Peyer's patch (tissue), 4 donors: ENCODE measurements around the gene TFAP2C. TPM values are rescaled to one million over a fixed set of nuclear protein-coding genes. Genes with fewer than 3 reads are reported as not detected.

Experiments
- DNase-seq, 3 donors: peaks; one replicate each; pipeline ENCODE4 v3.0.0-alpha.2; 2017 to 2019
- H3K27ac ChIP-seq, 4 donors: fragments of 200-600 bp; sonication (generic); one replicate each; pipeline ENCODE4 v1.5.1; 2016 to 2019
- H3K27me3 ChIP-seq, 2 donors: fragments of 200-600 bp; sonication (generic); one replicate each; pipeline ENCODE4 v1.5.1; 2019
- H3K36me3 ChIP-seq, 3 donors: fragments of 200-600 bp; sonication (generic); one replicate each; pipeline ENCODE4 v1.5.1; 2016 to 2019
- H3K4me1 ChIP-seq, 4 donors: fragments of 200-600 bp; sonication (generic); one replicate each; pipeline ENCODE4 v1.5.1; 2016 to 2019
- H3K4me3 ChIP-seq, 4 donors: fragments of 200-600 bp; sonication (generic); 1 replicate in 3 of 4; 2 replicates in 1 of 4; pipeline ENCODE4 v1.5.1; 2016 to 2019; ENCODE audit warnings: mild to moderate bottlenecking in 1 of 4
- H3K9me3 ChIP-seq, 4 donors: fragments of 200-600 bp; sonication (generic); one replicate each; pipeline ENCODE4 v1.5.1; 2016 to 2019; ENCODE audit warnings: mild to moderate bottlenecking in 1 of 4
- CTCF ChIP-seq, 6 experiments: fragments of 450-650 bp in 4 of 6; fragments of 200-600 bp in 2 of 6; sonication (generic) in 1 of 6; IDR thresholded peaks; one replicate each; pipeline ENCODE4 v1.5.1; 2017 to 2019; ENCODE audit warnings: antibody characterized with exemption in 6 of 6, mild to moderate bottlenecking in 3 of 6, moderate library complexity in 1 of 6
- POLR2A ChIP-seq, 2 donors: fragments of 450-650 bp; IDR thresholded peaks; one replicate each; pipeline ENCODE4 v1.5.1; 2017; ENCODE audit warnings: antibody characterized with exemption in 2 of 2, mild to moderate bottlenecking in 2 of 2, moderate library complexity in 2 of 2
- total RNA-seq, 4 donors: library from RNA; depleted of rRNA; stranded (reverse); fragments of >200 nt; gene quantifications; one replicate each; pipeline ENCODE4 v1.1.0, GENCODE V29; 2016

Gene TFAP2C
- total RNA-seq, 4 donors from 2014 or later, result not detected

- no peaks in the 10 kb centered on the region for H3K9me3 ChIP-seq
- no peaks in the 10 kb centered on the region for H3K4me1 ChIP-seq
- H3K27ac ChIP-seq, result no peak overlapping the region
- no peaks in the 10 kb centered on the region for H3K27me3 ChIP-seq
- no peak overlapping the region for H3K4me3 ChIP-seq
- DNase-seq, result peak in 1 of 3 donors; percentile 64
- TF ChIP-seq POLR2A (IDR thresholded peaks at IDR 0.05), result no peak
- no peak for TF ChIP-seq CTCF (IDR thresholded peaks at IDR 0.05)
- H3K36me3 ChIP-seq, result no peaks in the 10 kb centered on the region
Measured at GRCh38 chr20:56606174-56606945, 22.7 kb upstream of the TFAP2C start.

- H3K27ac ChIP-seq, result no peak overlapping the region
- no peak for DNase-seq
- H3K4me1 ChIP-seq, result no peaks in the 10 kb centered on the region
- H3K9me3 ChIP-seq, result no peaks in the 10 kb centered on the region
- no peaks in the 10 kb centered on the region for H3K27me3 ChIP-seq
- no peak for TF ChIP-seq CTCF (IDR thresholded peaks at IDR 0.05)
- TF ChIP-seq POLR2A (IDR thresholded peaks at IDR 0.05), result no peak
- no peak overlapping the region for H3K4me3 ChIP-seq
- H3K36me3 ChIP-seq, result no peaks in the 10 kb centered on the region
Measured at GRCh38 chr20:56607061-56607704, 21.9 kb upstream of the TFAP2C start.

GRCh38 chr20:56608376-56608775, 20.7 kb upstream of the TFAP2C start:
- Histone ChIP-seq H3K4me3 (no peak overlapping the region), H3K27me3 (no peaks in the 10 kb centered on the region), H3K27ac (no peak overlapping the region), H3K4me1 (no peaks in the 10 kb centered on the region), H3K36me3 (no peaks in the 10 kb centered on the region), H3K9me3 (no peaks in the 10 kb centered on the region)
- no peak for DNase-seq
- TF ChIP-seq POLR2A (IDR thresholded peaks at IDR 0.05) (no peak), CTCF (IDR thresholded peaks at IDR 0.05) (no peak)

GRCh38 chr20:56609321-56609720, 19.8 kb upstream of the TFAP2C start:
- no peaks in the 10 kb centered on the region for H3K27me3 ChIP-seq
- H3K9me3 ChIP-seq, result no peaks in the 10 kb centered on the region
- no peaks in the 10 kb centered on the region for H3K4me1 ChIP-seq
- H3K4me3 ChIP-seq, result no peak overlapping the region
- H3K27ac ChIP-seq, result no peak overlapping the region
- no peak for DNase-seq
- TF ChIP-seq POLR2A (IDR thresholded peaks at IDR 0.05) (no peak), CTCF (IDR thresholded peaks at IDR 0.05) (no peak)
- no peaks in the 10 kb centered on the region for H3K36me3 ChIP-seq

GRCh38 chr20:56610098-56610497, 19.0 kb upstream of the TFAP2C start:
- no peaks in the 10 kb centered on the region for H3K36me3 ChIP-seq
- no peak overlapping the region for H3K4me3 ChIP-seq
- no peak for TF ChIP-seq POLR2A (IDR thresholded peaks at IDR 0.05)
- no peak for TF ChIP-seq CTCF (IDR thresholded peaks at IDR 0.05)
- no peak overlapping the region for H3K27ac ChIP-seq
- H3K4me1 ChIP-seq, result no peaks in the 10 kb centered on the region
- no peaks in the 10 kb centered on the region for H3K27me3 ChIP-seq
- no peaks in the 10 kb centered on the region for H3K9me3 ChIP-seq
- no peak for DNase-seq
